Endothelial cell of umbilical vein (primary cell): ENCODE measurements around the gene PTPRD. TPM values are rescaled to one million over a fixed set of nuclear protein-coding genes. Genes with fewer than 3 reads are reported as not detected.

Source experiments
- BruUV-seq: library from RNA; stranded (reverse); fragments of 400-500 nt; replicated peaks from 2 replicates; lab custom pipeline; 2021; lab: Mats Ljungman, UMichigan
- CTCF ChIA-PET: fragments of 300-600, 350-600 bp; sonication (Branson Sonifier 250); formaldehyde crosslinking; loops from one replicate; lab custom pipeline; 2021; ENCODE audit warnings: antibody characterized with exemption, inconsistent platforms; lab: Charles Lee
- POLR2A ChIA-PET: fragments of 300-600, 350-600 bp; sonication (Branson Sonifier 250); formaldehyde crosslinking; loops from one replicate; lab custom pipeline; 2021; ENCODE audit warnings: antibody characterized with exemption, inconsistent platforms; lab: Charles Lee
- DNase-seq: peaks from one replicate; pipeline ENCODE4 v3.0.0-alpha.2; 2011; ENCODE audit warnings: low read depth, low spot score
- FAIRE-seq: peaks from 2 replicates; lab custom pipeline; 2011; peaks lifted over from hg19 to GRCh38; lab: Jason Lieb, UNC
- H2AFZ ChIP-seq: 2 replicates; pipeline ENCODE4 v1.6.0; 2012; ENCODE audit warnings: low read depth, low read length, control low read depth, inconsistent platforms
- H3K27ac ChIP-seq: 2 replicates; pipeline ENCODE4 v1.5.1; 2011; ENCODE audit warnings: low read depth, mild to moderate bottlenecking, control low read depth, low read length, moderate library complexity; ENCODE audit not compliant: insufficient read depth
- H3K27me3 ChIP-seq, 2 experiments: 2 replicates each; pipeline versions ENCODE4 v1.6.0 to v1.6.1; 2011; ENCODE audit warnings: low read length in 2 of 2, mixed read lengths in 1 of 2; ENCODE audit not compliant: control insufficient read depth in 2 of 2, insufficient read depth in 2 of 2
- H3K36me3 ChIP-seq, 2 experiments: 2 replicates in 1 of 2; 3 replicates in 1 of 2; pipeline ENCODE4 v1.5.1; 2011; ENCODE audit warnings: low read length in 2 of 2, mild to moderate bottlenecking in 1 of 2, moderate library complexity in 1 of 2; ENCODE audit not compliant: control insufficient read depth in 2 of 2, insufficient read depth in 2 of 2; ENCODE audit errors: extremely low read depth in 1 of 2
- H3K4me1 ChIP-seq: 3 replicates; pipeline ENCODE4 v1.5.1; 2011; ENCODE audit warnings: mild to moderate bottlenecking, low read length; ENCODE audit not compliant: control insufficient read depth, insufficient read depth; ENCODE audit errors: extremely low read depth
- H3K4me2 ChIP-seq: 2 replicates; pipeline ENCODE4 v1.6.1; 2011; ENCODE audit warnings: low read length, control low read depth, mixed read lengths; ENCODE audit not compliant: insufficient read depth
- H3K4me3 ChIP-seq, 3 experiments: fragments of 200-600 bp in 1 of 3; sonication (generic), shearing (Covaris generic) in 1 of 3; replicated peaks in 1 of 3; 2 replicates each; pipeline ENCODE4 v1.5.1; 2011 to 2016; ENCODE audit warnings: control low read depth in 3 of 3, low read length in 3 of 3, mild to moderate bottlenecking in 2 of 3, inconsistent platforms in 1 of 3, low read depth in 1 of 3, moderate library complexity in 1 of 3; ENCODE audit not compliant: insufficient read depth in 1 of 3
- H3K79me2 ChIP-seq: 2 replicates; pipeline ENCODE4 v1.6.0; 2012; ENCODE audit warnings: low read length, inconsistent platforms; ENCODE audit not compliant: control insufficient read depth, insufficient read depth
- H3K9ac ChIP-seq: replicated peaks from 2 replicates; pipeline ENCODE3; 2011; ENCODE audit warnings: low read length, control low read depth; ENCODE audit not compliant: insufficient read depth; ENCODE audit errors: extremely low read depth
- H3K9me1 ChIP-seq: replicated peaks from 3 replicates; pipeline ENCODE4 v1.6.0; 2011; ENCODE audit warnings: mild to moderate bottlenecking, low read length; ENCODE audit not compliant: control insufficient read depth, insufficient read depth; ENCODE audit errors: extremely low read depth
- H3K9me3 ChIP-seq: replicated peaks from 2 replicates; pipeline ENCODE4 v1.5.1; 2012; ENCODE audit warnings: low read length, inconsistent platforms; ENCODE audit not compliant: control insufficient read depth, insufficient read depth
- H4K20me1 ChIP-seq: replicated peaks from 2 replicates; pipeline ENCODE3; 2011; ENCODE audit warnings: mild to moderate bottlenecking, low read length; ENCODE audit not compliant: control insufficient read depth, insufficient read depth; ENCODE audit errors: extremely low read depth
- EZH2 ChIP-seq: IDR thresholded peaks from 2 replicates; pipeline ENCODE4 v1.6.1; 2012; ENCODE audit warnings: borderline replicate concordance, low read depth, mild to moderate bottlenecking, moderate library complexity, low read length, inconsistent platforms; ENCODE audit not compliant: severe bottlenecking
- FOS ChIP-seq: IDR thresholded peaks from 2 replicates; pipeline ENCODE4 v1.6.1; 2011; ENCODE audit warnings: mild to moderate bottlenecking, low read length, moderate library complexity, borderline replicate concordance; ENCODE audit not compliant: insufficient read depth
- GATA2 ChIP-seq: IDR thresholded peaks from 2 replicates; pipeline ENCODE4 v1.7.0; 2011; ENCODE audit warnings: low read depth, mild to moderate bottlenecking, moderate library complexity, mixed read lengths, low read length; ENCODE audit not compliant: insufficient read length, insufficient read depth
- JUN ChIP-seq: IDR thresholded peaks from 2 replicates; pipeline ENCODE4 v1.6.1; 2011; ENCODE audit warnings: borderline replicate concordance, low read depth; ENCODE audit not compliant: insufficient read length, insufficient read depth
- POLR2A ChIP-seq: IDR thresholded peaks from 2 replicates; pipeline ENCODE4 v1.6.1; 2012; ENCODE audit warnings: low read depth, mild to moderate bottlenecking, control low read depth, low read length
- dilution Hi-C: fragments of 300-500 bp; cut with MboI; formaldehyde crosslinking; loops from one replicate; pipeline ENCODE4 v1.15.0; 2019; ENCODE audit warnings: low sequenced_read_pairs; ENCODE audit not compliant: extremely low pct_ligation_motif_present
- intact Hi-C: fragments of 100-400 bp; cut with micrococcal nuclease; formaldehyde crosslinking; loops from one replicate; pipeline ENCODE4 v1.10.0; 2022
- polyA plus RNA-seq, 4 experiments: library from polyadenylated mRNA; depleted of rRNA in 3 of 4; stranded (reverse) in 3 of 4; unstranded in 1 of 4; fragments of >200 nt; gene quantifications; 2 replicates each; pipeline versions ENCODE4 v1.2.1 to v1.2.3, GENCODE V29; 2011 to 2012; ENCODE audit warnings: missing spikeins in 1 of 4
- total RNA-seq: library from RNA; stranded (reverse); gene quantifications from 2 replicates; pipeline ENCODE4 v1.2.3, GENCODE V29; 2021
- TF ChIP-seq, protein P1 (sequence below), 2 donors: IDR thresholded peaks; 1 replicate in 1 of 2; 2 replicates in 1 of 2; pipeline ENCODE4 v1.5.1; 2011; ENCODE audit warnings: low read length in 2 of 2, mild to moderate bottlenecking in 2 of 2, moderate library complexity in 2 of 2, control low read depth in 1 of 2, inconsistent platforms in 1 of 2, low read depth in 1 of 2; ENCODE audit not compliant: insufficient read depth in 1 of 2; ENCODE audit errors: extremely low read depth in 1 of 2
- TF ChIP-seq, protein P2 (sequence below): IDR thresholded peaks from 2 replicates; pipeline ENCODE4 v1.6.1; 2011; ENCODE audit not compliant: insufficient read depth, insufficient read length

Gene PTPRD
- total and polyA plus RNA-seq, 2 donors (not counting 3 experiments of a cell fraction or from before 2014, with no cell fraction given), result 5.5 to 5.7 TPM

DNA sequence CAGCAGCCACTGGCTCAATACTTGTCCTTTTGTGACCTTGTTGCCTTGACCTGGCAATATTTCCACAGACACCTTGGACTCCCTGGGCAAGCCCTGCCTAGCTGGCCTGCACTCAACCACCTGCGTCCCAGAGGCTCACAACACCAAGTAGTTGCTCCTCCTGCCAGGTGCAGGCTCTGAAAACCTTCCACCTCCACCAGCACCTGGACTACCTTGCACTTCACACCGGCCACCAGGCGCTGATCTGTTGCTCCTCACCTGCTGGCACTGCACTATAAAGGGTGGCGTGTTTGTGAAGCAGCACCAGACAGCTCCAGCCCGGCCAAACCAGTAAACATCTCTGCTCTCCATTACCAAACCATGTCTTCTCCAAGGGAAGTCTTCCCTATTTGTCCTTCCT is 997.7 kb downstream of the PTPRD start:
- Histone ChIP-seq H4K20me1 (no peaks in the 10 kb centered on the region), H3K9ac (no peak overlapping the region), H3K27ac (no peak overlapping the region), H3K36me3 (no peaks in the 10 kb centered on the region), H3K27me3 (no peaks in the 10 kb centered on the region), H3K4me1 (no peaks in the 10 kb centered on the region), H3K9me3 (no peaks in the 10 kb centered on the region), H3K9me1 (no peaks in the 10 kb centered on the region), H2AFZ (no peak overlapping the region), H3K4me2 (no peak overlapping the region), H3K4me3 (no peak overlapping the region), H3K79me2 (no peaks in the 10 kb centered on the region)
- intact Hi-C loops (no loop called here), dilution Hi-C loops (no loop called here)
- ChIA-PET POLR2A (no interaction called here), CTCF (interaction anchor here (1.6 to 2.7 kb wide), 2 partner anchors 9 to 176 kb away, joined by 6 to 9 read pairs; no protein-coding TSS in a partner anchor)
- BruUV-seq, result no TSS peak
- no peak for FAIRE-seq
- TF ChIP-seq JUN (no peak), GATA2 (no peak), FOS (no peak), EZH2 (no peak), POLR2A (no peak)
- TF ChIP-seq, protein P1, sequence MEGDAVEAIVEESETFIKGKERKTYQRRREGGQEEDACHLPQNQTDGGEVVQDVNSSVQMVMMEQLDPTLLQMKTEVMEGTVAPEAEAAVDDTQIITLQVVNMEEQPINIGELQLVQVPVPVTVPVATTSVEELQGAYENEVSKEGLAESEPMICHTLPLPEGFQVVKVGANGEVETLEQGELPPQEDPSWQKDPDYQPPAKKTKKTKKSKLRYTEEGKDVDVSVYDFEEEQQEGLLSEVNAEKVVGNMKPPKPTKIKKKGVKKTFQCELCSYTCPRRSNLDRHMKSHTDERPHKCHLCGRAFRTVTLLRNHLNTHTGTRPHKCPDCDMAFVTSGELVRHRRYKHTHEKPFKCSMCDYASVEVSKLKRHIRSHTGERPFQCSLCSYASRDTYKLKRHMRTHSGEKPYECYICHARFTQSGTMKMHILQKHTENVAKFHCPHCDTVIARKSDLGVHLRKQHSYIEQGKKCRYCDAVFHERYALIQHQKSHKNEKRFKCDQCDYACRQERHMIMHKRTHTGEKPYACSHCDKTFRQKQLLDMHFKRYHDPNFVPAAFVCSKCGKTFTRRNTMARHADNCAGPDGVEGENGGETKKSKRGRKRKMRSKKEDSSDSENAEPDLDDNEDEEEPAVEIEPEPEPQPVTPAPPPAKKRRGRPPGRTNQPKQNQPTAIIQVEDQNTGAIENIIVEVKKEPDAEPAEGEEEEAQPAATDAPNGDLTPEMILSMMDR (IDR thresholded peaks at IDR 0.05; ENCODE audit: extremely low read depth in 1 of 2, insufficient read depth in 1 of 2, low read depth in 1 of 2, low read length in 2 of 2), result no peak
- TF ChIP-seq, protein P2, sequence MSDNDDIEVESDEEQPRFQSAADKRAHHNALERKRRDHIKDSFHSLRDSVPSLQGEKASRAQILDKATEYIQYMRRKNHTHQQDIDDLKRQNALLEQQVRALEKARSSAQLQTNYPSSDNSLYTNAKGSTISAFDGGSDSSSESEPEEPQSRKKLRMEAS, result no peak
- no peak for DNase-seq
